ENCODE results near the gene FUS. TPM values are rescaled to one million over a fixed set of nuclear protein-coding genes. Genes with fewer than 3 reads are reported as not detected.
A peak's percentile ranks its signal among the peaks of the same experiment; 100 is the strongest.
"Not testable (repeated sequence)": the region's sequence is repeated elsewhere in the genome, so short reads cannot be mapped to it uniquely, and the experiment has no call there.

Gene FUS
- 100 to 1,000 TPM in 1 of 3 donors, 10 to 100 TPM in 2; 73.4 to 169 (median 87.4) TPM for polyA plus RNA-seq

GRCh38 chr16:31179747-31180459, at the start of gene FUS:
TSS of gene FUS (plus strand) at chr16:31180139. CDS start at chr16:31180215, 76 bp downstream.
- H3K27me3 Mint-ChIP-seq (ENCODE audit: low read depth in 3 of 3) = peaks cover 27 to 44% (median 43%) of the 10 kb centered on the region in 3 donors
- peaks cover 63 to 66% of the 10 kb centered on the region in 2 donors for H3K4me1 Mint-ChIP-seq
- no peaks in the 10 kb centered on the region for H3K9me3 Mint-ChIP-seq
- H3K36me3 Mint-ChIP-seq = peaks cover 22 to 35% (median 27%) of the 10 kb centered on the region in 3 donors
- peak; percentile 91 to 95 (median 95) for DNase-seq
- peak within 1 kb of the TSS; percentile 93 to 99 (median 96) for H3K4me3 Mint-ChIP-seq
- peak within 1 kb of the TSS; percentile 90 to 100 (median 98) for H3K27ac Mint-ChIP-seq

GRCh38 chr16:31130336-31130891, 49.5 kb upstream of the FUS start:
- H3K36me3 Mint-ChIP-seq = peaks cover 7 to 30% (median 8%) of the 10 kb centered on the region in 3 donors
- H3K27ac Mint-ChIP-seq = no peak overlapping the region
- peaks cover 0 to 1% (median 0%) of the 10 kb centered on the region in 3 donors for H3K27me3 Mint-ChIP-seq (ENCODE audit: low read depth in 3 of 3)
- H3K4me1 Mint-ChIP-seq = peaks cover 6 to 10% of the 10 kb centered on the region in 2 donors
- no peak overlapping the region for H3K4me3 Mint-ChIP-seq
- H3K9me3 Mint-ChIP-seq = no peaks in the 10 kb centered on the region
- no peak for DNase-seq

- Mint-ChIP-seq H3K27ac (no peak overlapping the region), H3K27me3 (ENCODE audit: low read depth in 3 of 3) (peaks cover 0 to 1% (median 0%) of the 10 kb centered on the region in 3 donors), H3K36me3 (peaks cover 4 to 27% (median 6%) of the 10 kb centered on the region in 3 donors), H3K4me3 (no peak overlapping the region), H3K9me3 (no peaks in the 10 kb centered on the region), H3K4me1 (peaks cover 6 to 10% of the 10 kb centered on the region in 2 donors)
- DNase-seq = no peak
Observed at GRCh38 chr16:31130899-31131298, 49.0 kb upstream of the FUS start.

- no peak overlapping the region for H3K4me3 Mint-ChIP-seq
Observed at GRCh38 chr16:31131416-31131815, 48.5 kb upstream of the FUS start.

GRCh38 chr16:31131841-31132271, 48.1 kb upstream of the FUS start:
- Mint-ChIP-seq H3K4me1 (peaks cover 6 to 10% of the 10 kb centered on the region in 2 donors), H3K27me3 (ENCODE audit: low read depth in 3 of 3) (no peaks in the 10 kb centered on the region), H3K36me3 (peaks cover 0 to 21% (median 0%) of the 10 kb centered on the region in 3 donors)

More at GRCh38 chr16:31131416-31131815, 48.5 kb upstream of the FUS start:
- peaks cover 0 to 22% (median under 1%) of the 10 kb centered on the region in 3 donors for H3K36me3 Mint-ChIP-seq
- H3K4me1 Mint-ChIP-seq = peaks cover 6 to 10% of the 10 kb centered on the region in 2 donors
- peaks cover 0 to under 1% (median 0%) of the 10 kb centered on the region in 3 donors for H3K27me3 Mint-ChIP-seq (ENCODE audit: low read depth in 3 of 3)
- no peak for DNase-seq
- H3K9me3 Mint-ChIP-seq = no peaks in the 10 kb centered on the region
- H3K27ac Mint-ChIP-seq = no peak overlapping the region

GRCh38 chr16:31132303-31132979, 47.5 kb upstream of the FUS start:
- no peak for DNase-seq
- H3K4me1 Mint-ChIP-seq = peaks cover 6 to 10% of the 10 kb centered on the region in 2 donors
- H3K9me3 Mint-ChIP-seq = no peaks in the 10 kb centered on the region
- peaks cover 0 to 21% (median 0%) of the 10 kb centered on the region in 3 donors for H3K36me3 Mint-ChIP-seq
- no peak overlapping the region for H3K27ac Mint-ChIP-seq
- H3K4me3 Mint-ChIP-seq = no peak overlapping the region
- H3K27me3 Mint-ChIP-seq (ENCODE audit: low read depth in 3 of 3) = no peaks in the 10 kb centered on the region

More at GRCh38 chr16:31131841-31132271, 48.1 kb upstream of the FUS start:
- H3K4me3 Mint-ChIP-seq = no peak overlapping the region
- no peak overlapping the region for H3K27ac Mint-ChIP-seq
- no peak for DNase-seq
- no peaks in the 10 kb centered on the region for H3K9me3 Mint-ChIP-seq

GRCh38 chr16:31133046-31133501, 46.9 kb upstream of the FUS start:
- Mint-ChIP-seq H3K4me3 (no peak overlapping the region), H3K4me1 (peaks cover 6 to 10% of the 10 kb centered on the region in 2 donors), H3K9me3 (no peaks in the 10 kb centered on the region), H3K27ac (peak overlapping the region in 1 of 6 donors; percentile 66), H3K27me3 (ENCODE audit: low read depth in 3 of 3) (no peaks in the 10 kb centered on the region), H3K36me3 (peaks cover 0 to 21% (median 0%) of the 10 kb centered on the region in 3 donors)
- DNase-seq = no peak

- no peak overlapping the region for H3K27ac Mint-ChIP-seq
- H3K36me3 Mint-ChIP-seq = peaks cover 0 to 15% (median 0%) of the 10 kb centered on the region in 3 donors
- no peaks in the 10 kb centered on the region for H3K9me3 Mint-ChIP-seq
- no peak for DNase-seq
- no peak overlapping the region for H3K4me3 Mint-ChIP-seq
- H3K4me1 Mint-ChIP-seq = peaks cover 0 to 1% of the 10 kb centered on the region in 2 donors
- H3K27me3 Mint-ChIP-seq (ENCODE audit: low read depth in 3 of 3) = no peaks in the 10 kb centered on the region
Observed at GRCh38 chr16:31134091-31134571, 45.8 kb upstream of the FUS start.

- peaks cover 0 to 15% (median 0%) of the 10 kb centered on the region in 3 donors for H3K36me3 Mint-ChIP-seq
- no peaks in the 10 kb centered on the region for H3K9me3 Mint-ChIP-seq
Observed at GRCh38 chr16:31134625-31135534, 45.1 kb upstream of the FUS start.

GRCh38 chr16:31135535-31136286, 44.2 kb upstream of the FUS start, which contains the start of gene PRSS8:
TSS of gene PRSS8 (minus strand) at chr16:31135727. CDS start at chr16:31135498, 229 bp downstream.
- Mint-ChIP-seq H3K36me3 (peaks cover 0 to 11% (median 0%) of the 10 kb centered on the region in 3 donors), H3K9me3 (no peaks in the 10 kb centered on the region), H3K27ac (no peak within 1 kb of the TSS), H3K4me3 (no peak within 1 kb of the TSS), H3K27me3 (ENCODE audit: low read depth in 3 of 3) (no peaks in the 10 kb centered on the region), H3K4me1 (no peaks in the 10 kb centered on the region)
- DNase-seq = no peak

More at GRCh38 chr16:31134625-31135534, 45.1 kb upstream of the FUS start:
- no peaks in the 10 kb centered on the region for H3K27me3 Mint-ChIP-seq (ENCODE audit: low read depth in 3 of 3)
- no peak overlapping the region for H3K27ac Mint-ChIP-seq
- H3K4me3 Mint-ChIP-seq = no peak overlapping the region
- DNase-seq = no peak
- no peaks in the 10 kb centered on the region for H3K4me1 Mint-ChIP-seq

GRCh38 chr16:31136287-31136662, 43.7 kb upstream of the FUS start:
- Mint-ChIP-seq H3K36me3 (peaks cover 0 to 11% (median 0%) of the 10 kb centered on the region in 3 donors), H3K27me3 (ENCODE audit: low read depth in 3 of 3) (no peaks in the 10 kb centered on the region), H3K27ac (no peak overlapping the region), H3K4me3 (no peak overlapping the region), H3K4me1 (no peaks in the 10 kb centered on the region), H3K9me3 (no peaks in the 10 kb centered on the region)
- DNase-seq = no peak

GRCh38 chr16:31136822-31137499, 43.0 kb upstream of the FUS start:
- H3K27ac Mint-ChIP-seq; H3K4me3 Mint-ChIP-seq; H3K27me3 Mint-ChIP-seq (ENCODE audit: low read depth in 3 of 3): not testable (repeated sequence)

More at GRCh38 chr16:31136822-31137499, 43.0 kb upstream of the FUS start:
- not testable (repeated sequence) for H3K9me3 Mint-ChIP-seq, DNase-seq, H3K4me1 Mint-ChIP-seq
- peaks cover 0 to 11% (median 0%) of the 10 kb centered on the region in 3 donors for H3K36me3 Mint-ChIP-seq

All from immature natural killer cell (primary cell).